LHCN-M2 (cell line): ENCODE data around the gene LMX1A. TPM values are rescaled to one million over a fixed set of nuclear protein-coding genes. Genes with fewer than 3 reads are reported as not detected.
A peak's percentile ranks its signal among the peaks of the same experiment; 100 is the strongest.

Source experiments
- DNase-seq: peaks from one replicate; pipeline ENCODE4 v3.0.0-alpha.2; 2012; ENCODE audit warnings: low read depth
- polyA plus RNA-seq: library from polyadenylated mRNA; unstranded; fragments of >200 nt; gene quantifications from one replicate; pipeline ENCODE4 v1.2.1, GENCODE V29; 2012; ENCODE audit warnings: missing spikeins
- total RNA-seq: library from RNA; depleted of rRNA; stranded (reverse); fragments of >200 nt; gene quantifications from 2 replicates; pipeline ENCODE4 v1.2.3, GENCODE V29; 2014; rRNA removed

The LMX1A gene
- total RNA-seq = not detected in 2 replicates
- polyA plus RNA-seq = not detected

DNA sequence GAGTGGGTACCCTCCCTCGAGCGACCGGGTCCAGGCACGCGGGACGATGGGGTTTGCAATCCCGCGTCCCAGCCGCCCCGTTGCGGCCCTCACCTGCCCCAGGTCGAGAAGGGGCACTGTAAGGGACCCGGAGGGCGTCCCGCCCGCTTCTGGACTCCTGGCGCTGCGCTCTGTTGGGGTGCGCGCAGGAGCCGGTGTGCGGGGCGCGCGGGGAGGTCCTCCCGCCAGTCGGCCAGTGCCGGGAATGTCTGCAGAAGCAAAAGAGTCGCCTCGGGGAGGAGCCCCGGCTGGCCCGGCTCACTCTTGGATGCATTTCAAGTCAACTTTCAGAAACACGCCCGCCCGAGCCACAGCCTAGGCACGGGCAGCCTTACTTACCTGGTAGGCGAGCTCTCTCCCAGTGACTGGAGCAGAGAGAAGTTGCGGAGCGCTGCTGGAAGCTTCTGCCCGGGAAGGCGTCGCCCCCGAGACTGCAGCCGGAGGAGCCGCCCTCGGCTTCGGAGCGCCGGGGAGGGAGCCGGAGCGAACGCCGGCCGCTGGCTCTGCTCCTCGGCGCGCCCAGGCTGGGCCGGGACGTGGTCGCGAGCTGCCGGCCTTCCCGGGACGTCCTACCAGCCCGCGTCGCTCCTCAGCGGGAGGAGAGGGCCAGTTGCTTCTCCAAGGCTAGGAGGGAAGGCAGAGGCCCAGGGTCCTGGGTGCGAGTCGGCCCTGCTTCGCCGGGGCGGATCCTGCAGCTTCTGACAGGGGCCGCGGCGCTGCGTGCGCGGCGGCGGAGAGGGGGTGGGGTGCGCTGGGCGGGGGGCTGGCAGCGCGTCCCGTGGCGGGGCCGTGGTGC is at the start of gene LMX1A:
LMX1A (minus strand) TSS at position 739 of the 835 bp plus-strand sequence. CDS start 1,156 bp downstream, outside the sequence.
- no peak for DNase-seq

DNA sequence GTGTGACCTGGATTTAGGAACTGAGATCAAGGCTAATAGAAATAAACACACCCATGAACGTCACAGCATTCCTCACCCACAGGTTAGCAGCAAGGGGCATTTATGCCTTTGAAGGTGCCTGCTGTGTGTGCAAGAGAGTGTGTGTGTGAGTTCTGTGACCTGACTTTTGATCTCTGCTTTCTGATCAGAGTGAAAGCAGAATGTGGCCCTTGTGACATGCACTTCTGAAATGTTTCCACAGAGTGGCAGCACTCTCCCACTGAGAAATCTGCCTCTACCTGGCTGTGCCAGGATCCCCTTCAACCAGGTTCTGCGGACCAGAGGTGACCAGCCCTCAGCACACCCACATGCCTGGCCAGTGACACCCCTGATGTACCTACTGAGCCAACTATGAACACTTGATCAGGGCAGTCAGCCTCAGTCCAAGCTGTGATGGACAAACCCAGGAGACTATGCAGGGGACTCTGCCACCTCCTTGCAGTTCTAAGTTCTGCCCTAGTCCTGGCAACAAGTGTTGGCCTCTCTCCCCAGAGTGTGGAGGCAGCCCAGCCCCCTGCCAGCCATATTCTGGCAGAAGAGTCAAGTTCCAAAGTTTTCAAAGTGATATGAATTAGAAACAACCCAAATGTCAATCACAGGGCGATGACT is 47.4 kb upstream of the LMX1A start:
- peak; percentile 6 for DNase-seq

DNA sequence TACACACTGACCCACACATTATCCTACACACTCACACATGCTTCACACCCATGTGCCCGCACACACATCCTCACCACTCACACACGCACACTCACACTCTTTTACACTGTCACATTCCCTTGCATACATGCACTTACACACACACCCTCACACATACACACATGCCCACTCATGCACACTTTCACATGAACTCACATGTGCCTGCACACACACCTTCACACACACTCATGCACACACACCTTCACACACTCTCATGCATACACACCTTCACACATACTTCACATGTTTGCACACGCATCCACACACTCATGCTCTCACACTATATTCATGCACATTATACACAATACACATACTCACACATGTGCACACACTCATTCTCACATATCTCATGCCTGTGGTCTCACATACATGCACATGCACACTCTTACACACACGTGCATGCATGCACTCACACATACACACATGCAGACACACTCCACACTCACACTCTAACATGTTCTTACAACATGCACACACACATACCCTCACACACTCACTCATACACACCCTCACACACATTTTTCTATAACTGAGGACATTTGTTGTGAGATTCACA is 46.1 kb upstream of the LMX1A start:
- DNase-seq = no peak

DNA sequence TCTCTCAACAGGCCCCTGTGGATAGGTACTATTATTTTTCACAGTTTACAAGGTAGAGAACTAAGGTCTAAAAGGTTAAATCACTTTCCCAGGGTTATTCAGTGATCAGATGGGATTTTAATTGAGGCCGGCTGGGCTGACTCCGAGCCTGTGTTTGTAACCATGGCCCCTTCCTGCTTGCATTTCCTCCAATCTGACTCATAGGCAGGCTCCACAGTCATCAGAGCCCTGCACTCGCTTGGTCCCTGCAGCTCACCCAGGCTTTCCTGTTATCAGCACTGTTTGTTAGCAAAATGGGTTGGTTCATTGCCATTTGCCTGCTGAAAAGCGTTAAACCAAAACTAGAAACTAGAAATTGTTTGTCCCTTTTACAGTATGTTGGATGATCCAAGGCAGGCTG is 41.4 kb upstream of the LMX1A start:
- DNase-seq = peak; percentile 18

- no peak for DNase-seq
These were observed 39.4 kb upstream of the LMX1A start for GRCh38 chr1:165395901-165396300.

DNA sequence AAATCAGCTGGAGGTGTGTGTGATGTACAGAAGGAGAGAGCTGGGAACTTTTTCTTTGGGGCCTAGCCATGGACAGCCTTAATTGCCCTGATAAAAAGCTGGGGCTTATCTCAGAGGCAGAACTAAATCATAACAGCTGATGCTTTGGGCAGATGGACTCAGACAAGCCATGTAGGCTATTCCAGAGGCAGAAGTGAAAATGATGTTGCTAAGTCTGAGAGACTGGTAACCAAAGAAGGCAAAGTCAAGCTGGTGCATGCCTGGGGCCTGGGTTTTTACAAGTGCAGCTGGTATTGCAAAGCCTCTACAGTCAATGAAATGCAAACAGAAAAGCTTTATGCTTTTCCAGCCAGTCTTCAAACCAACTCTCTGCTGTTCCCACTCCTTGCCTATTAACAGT is 39.0 kb upstream of the LMX1A start:
- DNase-seq = no peak

DNA sequence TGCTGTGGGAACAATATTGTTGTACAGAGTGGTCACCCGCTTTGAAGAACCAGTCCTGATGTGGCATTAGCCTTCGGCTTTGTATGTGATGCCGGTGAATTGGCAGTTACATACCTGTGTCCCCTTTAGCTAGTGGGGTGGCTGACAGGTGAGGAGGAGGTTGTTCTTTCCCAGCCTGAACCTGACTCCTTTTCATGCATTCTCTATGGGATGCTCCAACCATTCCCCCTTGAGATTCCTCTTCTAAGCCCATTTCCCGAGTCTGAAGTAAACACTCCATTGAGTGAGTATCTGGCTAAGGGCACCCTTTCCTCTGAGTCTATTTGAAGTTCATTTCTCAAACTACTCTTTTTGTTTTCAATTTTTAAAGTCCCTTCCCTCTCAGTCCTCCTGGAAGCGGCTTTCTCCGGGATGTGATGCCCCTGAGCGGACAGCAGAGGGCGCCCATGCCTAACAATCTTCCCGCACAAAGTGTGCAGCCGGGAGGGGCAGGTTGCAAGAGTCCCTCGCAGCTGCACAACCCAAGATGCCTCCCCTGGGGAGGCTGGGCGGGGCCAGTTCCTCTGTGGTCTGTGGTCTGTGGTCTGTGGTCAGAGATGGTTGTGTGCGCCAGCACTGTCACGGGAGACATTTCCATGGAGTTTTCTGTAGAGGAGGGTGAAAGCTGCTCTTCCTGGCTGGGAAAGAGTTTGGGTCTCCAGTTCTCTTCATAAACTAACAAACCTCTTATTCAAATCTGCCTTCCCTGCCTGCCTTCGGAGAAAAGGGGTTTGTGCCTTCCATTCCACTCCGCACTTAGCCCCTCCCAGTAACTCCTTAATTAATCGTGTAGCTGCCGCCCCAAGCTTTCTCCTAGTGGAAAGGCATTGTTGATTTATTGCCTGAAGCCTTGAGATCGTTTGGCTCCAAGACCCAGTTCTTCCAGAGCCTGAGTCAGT is 36.4 kb upstream of the LMX1A start:
- peak; percentile 93 for DNase-seq

GRCh38 chr1:165389609-165390008 is 33.1 kb upstream of the LMX1A start:
- DNase-seq = no peak

DNA sequence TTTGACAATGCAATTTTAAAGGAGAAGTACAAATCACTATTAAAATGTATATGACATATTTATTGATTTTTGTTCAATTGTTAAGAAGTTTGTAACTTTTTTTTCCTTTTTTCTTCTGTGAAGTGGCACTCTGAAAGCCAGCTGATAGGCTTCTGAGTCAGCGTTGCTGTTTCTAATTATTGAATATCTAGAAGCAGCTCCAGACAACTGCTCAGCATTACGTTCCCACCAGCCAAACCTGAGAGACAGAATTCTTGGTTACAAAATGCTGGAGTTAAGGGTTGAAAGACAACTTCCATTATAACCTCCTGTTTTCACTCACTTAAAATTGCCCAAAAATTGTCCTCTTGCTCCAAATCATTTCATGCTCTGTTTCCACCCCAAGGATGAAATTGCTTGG is 31.4 kb upstream of the LMX1A start:
- no peak for DNase-seq

GRCh38 chr1:165387505-165387904 is 31.0 kb upstream of the LMX1A start:
- DNase-seq = no peak

GRCh38 chr1:165383599-165384405 is 27.3 kb upstream of the LMX1A start:
- no peak for DNase-seq

DNA sequence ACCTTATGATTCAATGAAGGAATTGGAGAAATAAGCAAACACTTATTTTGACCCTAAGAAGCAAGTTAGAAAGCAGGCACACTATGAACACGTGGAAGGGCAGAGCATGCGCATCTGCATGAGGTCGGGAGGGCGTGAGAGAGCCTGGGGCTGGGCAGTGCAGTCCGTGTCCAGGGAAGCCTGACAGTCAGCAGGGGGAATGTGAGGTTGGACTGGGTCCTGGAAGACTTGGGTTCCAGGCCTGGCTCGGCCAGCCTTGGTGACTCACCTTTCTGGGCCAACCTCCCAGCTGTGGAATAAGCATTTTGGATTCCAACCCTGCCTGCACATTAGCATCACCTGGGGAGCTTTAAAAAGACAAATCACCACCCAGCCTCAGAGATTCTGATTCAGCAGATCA is 26.6 kb upstream of the LMX1A start:
- DNase-seq = peak; percentile 26

DNA sequence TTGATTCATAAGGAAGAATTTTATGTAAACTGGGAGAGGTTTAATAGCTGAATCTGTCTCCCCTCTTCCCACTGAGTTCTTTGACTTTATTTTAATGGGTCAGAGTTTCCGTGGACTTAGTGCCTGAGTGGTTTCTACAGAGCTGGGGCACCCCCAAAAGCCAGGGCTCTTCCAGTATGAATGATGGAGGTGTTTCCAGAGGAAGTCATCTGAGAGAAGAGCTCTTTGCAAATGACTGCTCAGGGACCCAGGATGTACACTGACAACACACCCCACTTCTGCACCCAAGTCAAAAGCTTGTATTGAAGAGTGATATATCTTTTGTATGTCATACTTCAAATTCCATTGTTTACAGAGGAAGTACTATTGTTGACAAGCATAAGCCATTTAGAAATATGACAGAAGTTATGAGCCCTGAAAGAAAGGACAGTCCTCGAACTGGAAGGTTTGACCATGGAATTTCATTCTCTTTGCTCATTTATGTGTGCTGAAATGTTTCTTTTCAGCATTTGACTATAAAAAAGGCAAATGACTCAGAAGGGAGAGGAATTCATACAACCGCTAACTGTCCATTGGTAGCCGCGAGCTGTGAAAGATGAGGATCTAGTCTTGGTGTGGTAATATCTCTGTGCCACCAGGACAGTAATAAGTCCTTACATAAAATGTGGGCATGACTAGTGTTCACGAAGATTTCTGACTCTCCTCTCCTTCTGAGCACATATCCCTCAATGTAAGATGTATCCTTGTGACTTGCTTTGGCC is 25.4 kb upstream of the LMX1A start:
- peak; percentile 60 for DNase-seq

DNA sequence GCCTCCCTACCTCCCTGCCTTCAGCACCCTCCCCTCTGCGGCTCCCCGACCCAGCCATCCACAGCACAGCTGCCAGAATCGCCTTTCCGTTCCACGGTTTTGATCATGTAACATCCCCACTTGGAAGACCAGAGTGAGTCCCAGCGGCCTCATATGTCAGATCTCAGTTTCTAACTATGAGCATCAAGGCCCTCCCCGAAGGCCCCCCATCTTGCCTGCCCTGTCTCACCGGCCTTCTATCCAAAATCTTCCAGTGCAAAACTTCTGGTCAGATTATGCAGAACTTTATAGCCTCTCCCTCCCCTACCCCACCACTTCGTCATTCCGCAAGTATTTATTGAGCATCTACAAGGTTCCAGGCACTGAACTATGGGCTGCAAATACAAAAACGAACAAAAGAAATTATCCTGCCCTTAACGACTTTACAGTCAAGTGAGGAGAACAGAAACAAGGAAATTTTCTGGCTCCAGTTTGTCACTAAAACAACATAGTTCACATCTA is 20.3 kb upstream of the LMX1A start:
- no peak for DNase-seq

DNA sequence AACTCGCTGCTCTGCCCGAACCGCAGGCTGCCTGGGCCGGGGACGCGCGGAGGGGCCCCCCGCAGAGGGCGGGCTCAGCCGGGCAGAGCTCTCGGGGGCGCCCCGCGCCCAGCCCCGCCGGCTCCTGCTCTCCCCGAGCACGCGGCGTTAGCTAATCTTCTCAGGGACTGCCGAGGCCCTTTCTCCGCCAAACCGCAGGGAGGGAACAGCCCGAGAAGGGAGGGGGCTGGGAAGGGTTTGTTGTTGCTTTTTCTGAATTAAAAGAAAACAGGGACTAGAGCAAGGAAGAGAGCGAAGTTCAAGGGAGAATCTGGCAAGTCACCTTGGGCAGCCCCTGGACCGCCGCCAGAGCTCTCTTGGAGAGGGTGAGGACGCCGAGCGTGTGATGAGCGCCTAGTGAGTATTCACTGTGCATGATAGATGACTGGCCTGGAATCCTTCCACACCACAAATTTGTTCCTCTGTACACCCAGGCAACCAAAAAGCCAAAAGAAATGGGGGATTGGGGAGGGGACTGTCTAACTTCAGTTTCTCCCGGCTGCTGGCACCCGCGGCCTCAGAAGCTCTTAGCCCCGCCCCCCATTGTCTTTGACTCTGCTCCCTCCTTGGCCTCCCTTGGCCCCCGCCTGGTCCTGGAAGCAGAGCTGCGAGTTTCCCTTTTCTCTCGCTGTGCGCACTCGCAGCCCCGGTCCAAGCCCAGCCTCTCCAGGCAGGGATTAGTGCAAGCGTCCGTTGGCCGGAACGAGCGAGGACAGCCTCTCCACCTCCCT is 19.7 kb upstream of the LMX1A start:
- peak; percentile 57 for DNase-seq

DNA sequence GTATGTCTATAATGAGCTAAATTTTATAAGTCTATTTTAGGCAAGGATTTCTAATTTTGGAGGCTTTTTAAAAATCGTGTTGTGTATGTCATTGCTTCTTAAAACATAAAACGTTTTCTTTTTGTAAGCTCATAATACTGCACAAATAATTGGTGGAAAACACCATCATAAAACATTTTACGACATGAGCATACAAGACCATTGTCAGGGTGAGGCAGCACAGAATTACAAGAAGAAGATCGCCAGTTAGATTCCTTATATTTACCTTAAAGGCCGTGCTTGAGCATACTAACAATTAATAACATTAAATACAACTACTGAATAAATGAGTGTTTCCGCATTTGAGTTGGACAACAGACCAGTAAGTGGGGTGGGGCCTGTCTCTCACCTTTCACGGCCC is 19.1 kb upstream of the LMX1A start:
- DNase-seq = no peak

GRCh38 chr1:165371588-165372225 is 15.2 kb upstream of the LMX1A start:
- no peak for DNase-seq

DNA sequence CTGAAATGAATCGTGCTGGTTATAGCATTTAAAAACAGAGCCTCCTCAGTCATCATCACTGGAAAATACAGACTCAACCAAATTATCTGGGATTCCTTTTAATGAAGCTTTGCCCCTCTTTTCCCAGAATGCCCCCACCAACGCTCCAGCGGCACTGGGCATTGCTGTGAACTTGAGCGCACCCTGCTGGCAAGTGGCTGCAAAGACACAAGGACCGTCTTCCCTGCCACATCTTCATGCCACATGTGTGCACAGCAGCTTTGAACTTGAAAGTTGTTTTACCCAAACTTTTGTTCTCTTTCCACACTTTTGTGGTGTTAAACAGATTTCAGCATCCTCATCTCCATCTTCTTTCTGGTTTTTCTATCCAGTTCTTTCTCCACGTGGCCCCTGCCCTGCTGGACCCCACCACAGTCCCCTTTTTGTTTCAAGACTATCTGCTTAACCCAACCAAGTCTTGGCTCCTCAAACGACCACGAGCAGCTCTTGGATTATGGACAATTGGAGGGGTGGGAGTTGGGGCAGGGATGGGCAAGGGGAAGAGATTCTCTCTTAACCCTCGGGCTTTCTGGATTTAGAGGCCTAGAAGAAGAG is 12.8 kb upstream of the LMX1A start:
- peak; percentile 14 for DNase-seq
